B cell (primary cell): ENCODE results near the gene B3GLCT.

Experiments
- EZH2 ChIP-seq: IDR thresholded peaks from 2 replicates; pipeline ENCODE4 v1.6.1; 2012; ENCODE audit warnings: borderline replicate concordance, low read depth, mild to moderate bottlenecking, moderate library complexity, low read length; ENCODE audit not compliant: insufficient read depth, poor library complexity, severe bottlenecking
- TF ChIP-seq, protein P1 (sequence below): fragments of 200-600 bp; IDR thresholded peaks from one replicate; pipeline ENCODE4 v1.8.0; 2022; ENCODE audit warnings: antibody characterized with exemption, mild to moderate bottlenecking

DNA sequence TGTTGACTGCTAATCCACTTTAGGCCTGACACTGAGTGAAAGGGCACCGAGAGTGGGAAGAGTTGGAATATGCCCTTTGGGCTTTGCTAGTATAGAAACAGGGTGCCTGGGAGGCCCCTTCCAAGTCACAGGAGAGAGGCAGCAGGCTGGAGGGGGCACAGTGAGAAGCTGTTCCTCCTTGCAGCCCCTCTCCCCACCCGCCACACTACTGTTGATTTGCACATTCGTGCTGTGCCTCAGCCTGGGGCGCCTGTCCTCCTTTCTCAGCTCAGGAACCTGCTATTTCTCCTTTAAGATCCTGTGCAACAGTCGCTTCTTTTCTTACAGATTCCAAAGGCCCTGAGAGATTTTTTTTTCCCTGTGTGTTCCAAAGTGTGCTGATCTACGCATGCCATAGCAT is 2.8 kb upstream of the B3GLCT start:
- TF ChIP-seq, protein P1, sequence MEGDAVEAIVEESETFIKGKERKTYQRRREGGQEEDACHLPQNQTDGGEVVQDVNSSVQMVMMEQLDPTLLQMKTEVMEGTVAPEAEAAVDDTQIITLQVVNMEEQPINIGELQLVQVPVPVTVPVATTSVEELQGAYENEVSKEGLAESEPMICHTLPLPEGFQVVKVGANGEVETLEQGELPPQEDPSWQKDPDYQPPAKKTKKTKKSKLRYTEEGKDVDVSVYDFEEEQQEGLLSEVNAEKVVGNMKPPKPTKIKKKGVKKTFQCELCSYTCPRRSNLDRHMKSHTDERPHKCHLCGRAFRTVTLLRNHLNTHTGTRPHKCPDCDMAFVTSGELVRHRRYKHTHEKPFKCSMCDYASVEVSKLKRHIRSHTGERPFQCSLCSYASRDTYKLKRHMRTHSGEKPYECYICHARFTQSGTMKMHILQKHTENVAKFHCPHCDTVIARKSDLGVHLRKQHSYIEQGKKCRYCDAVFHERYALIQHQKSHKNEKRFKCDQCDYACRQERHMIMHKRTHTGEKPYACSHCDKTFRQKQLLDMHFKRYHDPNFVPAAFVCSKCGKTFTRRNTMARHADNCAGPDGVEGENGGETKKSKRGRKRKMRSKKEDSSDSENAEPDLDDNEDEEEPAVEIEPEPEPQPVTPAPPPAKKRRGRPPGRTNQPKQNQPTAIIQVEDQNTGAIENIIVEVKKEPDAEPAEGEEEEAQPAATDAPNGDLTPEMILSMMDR: no peak
- no peak for TF ChIP-seq EZH2
